Choroid plexus epithelial cell (primary cell): ENCODE data around the gene KIAA1210.

Experiments
- DNase-seq: peaks from one replicate; pipeline ENCODE4 v3.0.0-alpha.2; 2010; ENCODE audit warnings: low read depth
- H3K4me3 ChIP-seq: 2 replicates; pipeline ENCODE4 v1.5.1; 2011; ENCODE audit warnings: low read depth, mild to moderate bottlenecking, control low read depth, low read length, moderate library complexity
- CTCF ChIP-seq: conservative IDR thresholded peaks from 2 replicates; pipeline ENCODE4 v1.5.1; 2011; ENCODE audit warnings: low read depth, mild to moderate bottlenecking, control low read depth, inconsistent platforms, low read length, moderate library complexity

KIAA1210 gene

GRCh38 chrX:119094819-119095218 is 32.8 kb downstream of the KIAA1210 start:
- H3K4me3 ChIP-seq, result no peak overlapping the region
- DNase-seq, result no peak
- TF ChIP-seq CTCF, result no peak

- no peak for DNase-seq
- H3K4me3 ChIP-seq, result no peak overlapping the region
- no peak for TF ChIP-seq CTCF
Observed at GRCh38 chrX:119093991-119094735, 33.4 kb downstream of the KIAA1210 start.

GRCh38 chrX:119090627-119091026 is 37.0 kb downstream of the KIAA1210 start:
- no peak for TF ChIP-seq CTCF
- H3K4me3 ChIP-seq, result no peak overlapping the region
- DNase-seq, result no peak

- DNase-seq, result no peak
- no peak overlapping the region for H3K4me3 ChIP-seq
- TF ChIP-seq CTCF, result no peak
Observed at GRCh38 chrX:119089619-119090018, 38.0 kb downstream of the KIAA1210 start.

GRCh38 chrX:119087121-119087520 is 40.5 kb downstream of the KIAA1210 start:
- H3K4me3 ChIP-seq, result no peak overlapping the region
- TF ChIP-seq CTCF, result no peak
- no peak for DNase-seq

- TF ChIP-seq CTCF, result no peak
- DNase-seq, result no peak
- H3K4me3 ChIP-seq, result no peak overlapping the region
Observed at GRCh38 chrX:119084766-119085165, 42.8 kb downstream of the KIAA1210 start.

GRCh38 chrX:119082278-119082677 is 45.3 kb downstream of the KIAA1210 start:
- TF ChIP-seq CTCF, result no peak
- no peak for DNase-seq
- H3K4me3 ChIP-seq, result no peak overlapping the region
